Vagina (tissue), 2 donors: ENCODE data around the gene AMH. TPM values are rescaled to one million over a fixed set of nuclear protein-coding genes. Genes with fewer than 3 reads are reported as not detected.

Source experiments
- DNase-seq, 2 donors: peaks; one replicate each; pipeline ENCODE4 v3.0.0-alpha.2; 2017; ENCODE audit errors: extremely low spot score in 2 of 2
- H3K27ac ChIP-seq: fragments of 200-600 bp; sonication (generic); one replicate; pipeline ENCODE4 v1.5.1; 2019
- H3K27me3 ChIP-seq: fragments of 200-600 bp; sonication (generic); one replicate; pipeline ENCODE4 v1.5.1; 2019
- H3K36me3 ChIP-seq, 2 donors: fragments of 200-600 bp; sonication (generic); one replicate each; pipeline ENCODE4 v1.5.1; 2017 to 2019
- H3K4me1 ChIP-seq: fragments of 200-600 bp; sonication (generic); one replicate; pipeline ENCODE4 v1.5.1; 2019
- H3K4me3 ChIP-seq, 2 donors: fragments of 200-600 bp; sonication (generic); 1 replicate in 1 of 2; 2 replicates in 1 of 2; pipeline ENCODE4 v1.5.1; 2016 to 2019
- H3K9me3 ChIP-seq: fragments of 200-600 bp; sonication (generic); one replicate; pipeline ENCODE4 v1.5.1; 2019
- CTCF ChIP-seq, 3 experiments: fragments of 450-650 bp in 2 of 3; fragments of 200-600 bp in 1 of 3; sonication (generic) in 1 of 3; IDR thresholded peaks; one replicate each; pipeline ENCODE4 v1.5.1; 2017 to 2019; ENCODE audit warnings: antibody characterized with exemption in 3 of 3, mild to moderate bottlenecking in 2 of 3, moderate library complexity in 2 of 3
- POLR2A ChIP-seq, 2 donors: fragments of 450-650 bp; IDR thresholded peaks; one replicate each; pipeline ENCODE4 v1.6.1; 2017; ENCODE audit warnings: antibody characterized with exemption in 2 of 2, mild to moderate bottlenecking in 2 of 2, moderate library complexity in 2 of 2
- POLR2AphosphoS5 ChIP-seq, 2 donors: sonication (generic); formaldehyde crosslinking; IDR thresholded peaks; one replicate each; pipeline ENCODE4 v1.9.0; 2017; ENCODE audit warnings: antibody characterized with exemption in 2 of 2, mild to moderate bottlenecking in 2 of 2, low read depth in 1 of 2; ENCODE audit not compliant: insufficient read depth in 1 of 2
- intact Hi-C: fragments of 100-400 bp; cut with DNase I; formaldehyde crosslinking; loops from one replicate; pipeline ENCODE4 v1.15.1; 2023
- total RNA-seq: library from RNA; depleted of rRNA; stranded (reverse); fragments of >200 nt; gene quantifications from one replicate; pipeline ENCODE4 v1.2.3, GENCODE V29; 2016

Gene AMH
- total RNA-seq, 1 donor from 2014 or later, result 2.7 TPM

GRCh38 chr19:2239173-2239572 is 9.9 kb upstream of the AMH start:
- no peaks in the 10 kb centered on the region for H3K9me3 ChIP-seq
- no peak overlapping the region for H3K27ac ChIP-seq
- H3K36me3 ChIP-seq, result peaks cover 0 to 10% of the 10 kb centered on the region in 2 donors
- no peak for DNase-seq
- H3K4me3 ChIP-seq, result no peak overlapping the region
- TF ChIP-seq POLR2A (IDR thresholded peaks at IDR 0.05) (no peak), CTCF (IDR thresholded peaks at IDR 0.05) (no peak), POLR2AphosphoS5 (IDR thresholded peaks at IDR 0.05; ENCODE audit: insufficient read depth in 1 of 2, low read depth in 1 of 2) (no peak)
- intact Hi-C loops, result loop anchor here (5.0 kb wide), 2 partner anchors 72 to 153 kb away; no protein-coding TSS in a partner anchor
- H3K27me3 ChIP-seq, result no peaks in the 10 kb centered on the region
- H3K4me1 ChIP-seq, result peaks cover 75% of the 10 kb centered on the region

GRCh38 chr19:2239771-2240770 is 9.1 kb upstream of the AMH start:
- no peak for DNase-seq
- H3K36me3 ChIP-seq, result peaks cover 2 to 19% of the 10 kb centered on the region in 2 donors
- peaks cover 66% of the 10 kb centered on the region for H3K4me1 ChIP-seq
- peak overlapping the region; percentile 32 to 42 for H3K4me3 ChIP-seq
- H3K27me3 ChIP-seq, result no peaks in the 10 kb centered on the region
- no peak for TF ChIP-seq POLR2AphosphoS5 (IDR thresholded peaks at IDR 0.05; ENCODE audit: insufficient read depth in 1 of 2, low read depth in 1 of 2)
- no peak for TF ChIP-seq POLR2A (IDR thresholded peaks at IDR 0.05)
- intact Hi-C loops, result loop anchor here (5.0 kb wide), 2 partner anchors 73 to 152 kb away; no protein-coding TSS in a partner anchor
- peak overlapping the region; percentile 64 for H3K27ac ChIP-seq
- no peaks in the 10 kb centered on the region for H3K9me3 ChIP-seq

GRCh38 chr19:2240881-2241760 is 8.0 kb upstream of the AMH start:
- peak overlapping the region; percentile 64 for H3K27ac ChIP-seq
- TF ChIP-seq POLR2A (IDR thresholded peaks at IDR 0.05), result no peak
- no peak for TF ChIP-seq POLR2AphosphoS5 (IDR thresholded peaks at IDR 0.05; ENCODE audit: insufficient read depth in 1 of 2, low read depth in 1 of 2)
- TF ChIP-seq CTCF (IDR thresholded peaks at IDR 0.05), result no peak
- intact Hi-C loops, result no loop called here
- H3K36me3 ChIP-seq, result peaks cover 7 to 30% of the 10 kb centered on the region in 2 donors
- peak overlapping the region; percentile 32 to 42 for H3K4me3 ChIP-seq
- H3K9me3 ChIP-seq, result no peaks in the 10 kb centered on the region
- no peaks in the 10 kb centered on the region for H3K27me3 ChIP-seq
- no peak for DNase-seq
- peaks cover 62% of the 10 kb centered on the region for H3K4me1 ChIP-seq

DNA sequence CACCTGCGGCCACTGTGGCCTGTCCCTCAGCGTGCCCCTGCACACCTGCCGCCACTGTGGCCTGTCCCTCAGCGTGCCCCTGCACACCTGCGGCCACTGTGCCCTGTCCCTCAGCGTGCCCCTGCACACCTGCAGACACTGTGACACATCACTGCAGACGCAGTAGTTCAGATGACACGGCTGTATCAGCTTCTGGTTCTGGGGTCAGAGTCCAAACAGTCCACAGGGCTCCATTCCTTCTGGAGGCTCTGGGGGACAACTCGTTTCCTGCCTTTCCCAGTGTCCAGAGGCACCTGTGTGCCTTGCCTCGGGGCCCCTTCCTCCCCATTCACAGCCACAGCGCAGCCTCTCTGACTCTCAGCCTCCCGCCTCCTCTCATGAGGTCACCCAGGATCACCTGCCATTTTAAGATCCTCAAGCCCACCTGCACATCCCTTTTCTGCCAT is 7.0 kb upstream of the AMH start:
- H3K36me3 ChIP-seq, result peaks cover 7 to 39% of the 10 kb centered on the region in 2 donors
- H3K9me3 ChIP-seq, result no peaks in the 10 kb centered on the region
- no peak overlapping the region for H3K27ac ChIP-seq
- H3K27me3 ChIP-seq, result no peaks in the 10 kb centered on the region
- H3K4me1 ChIP-seq, result peaks cover 64% of the 10 kb centered on the region
- intact Hi-C loops, result no loop called here
- TF ChIP-seq POLR2AphosphoS5 (IDR thresholded peaks at IDR 0.05; ENCODE audit: insufficient read depth in 1 of 2, low read depth in 1 of 2), result no peak
- no peak for TF ChIP-seq CTCF (IDR thresholded peaks at IDR 0.05)
- no peak for TF ChIP-seq POLR2A (IDR thresholded peaks at IDR 0.05)
- DNase-seq, result no peak
- H3K4me3 ChIP-seq, result no peak overlapping the region

GRCh38 chr19:2242816-2243215 is 6.3 kb upstream of the AMH start:
- H3K4me3 ChIP-seq, result no peak overlapping the region
- H3K9me3 ChIP-seq, result no peaks in the 10 kb centered on the region
- H3K36me3 ChIP-seq, result peaks cover 7 to 46% of the 10 kb centered on the region in 2 donors
- H3K27me3 ChIP-seq, result no peaks in the 10 kb centered on the region
- DNase-seq, result no peak
- no peak overlapping the region for H3K27ac ChIP-seq
- intact Hi-C loops, result no loop called here
- H3K4me1 ChIP-seq, result peaks cover 60% of the 10 kb centered on the region
- TF ChIP-seq CTCF (IDR thresholded peaks at IDR 0.05) (no peak), POLR2AphosphoS5 (IDR thresholded peaks at IDR 0.05; ENCODE audit: insufficient read depth in 1 of 2, low read depth in 1 of 2) (no peak), POLR2A (IDR thresholded peaks at IDR 0.05) (no peak)
